ENCODE measurements around the gene C5orf15. TPM values are rescaled to one million over a fixed set of nuclear protein-coding genes. Genes with fewer than 3 reads are reported as not detected.
A peak's percentile ranks its signal among the peaks of the same experiment; 100 is the strongest.

Gene C5orf15
- total RNA-seq, 3 donors from 2014 or later (not counting 1 experiment from before 2014, with no cell fraction given) = 15.2 to 19.9 (median 18.0) TPM

- Histone ChIP-seq H3K4me3 (ENCODE audit: low read length) (no peak overlapping the region), H3K9me3 (ENCODE audit: control insufficient read depth, insufficient read depth, low read length) (no peaks in the 10 kb centered on the region), H3K36me3 (ENCODE audit: control insufficient read depth, insufficient read depth, low read length) (no peaks in the 10 kb centered on the region), H3K27me3 (ENCODE audit: control insufficient read depth, insufficient read depth, low read length) (no peaks in the 10 kb centered on the region), H3K4me1 (ENCODE audit: control insufficient read depth, insufficient read depth, low read length) (peaks cover 23% of the 10 kb centered on the region), H3K27ac (ENCODE audit: low read length) (no peak overlapping the region)
- no peak overlapping the region for H3K27ac Mint-ChIP-seq
- H3K9me3 Mint-ChIP-seq = no peaks in the 10 kb centered on the region
- H3K4me3 Mint-ChIP-seq = no peak overlapping the region
- no peaks in the 10 kb centered on the region for H3K36me3 Mint-ChIP-seq
- intact Hi-C loops (cut with micrococcal nuclease) = no loop called here
- ATAC-seq = no peak
- TF ChIP-seq CTCF (IDR thresholded peaks at IDR 0.05) = no peak
- peaks cover 11 to 14% of the 10 kb centered on the region in 2 donors for H3K4me1 Mint-ChIP-seq
- WGBS (ENCODE audit: insufficient coverage) = 91% methylated on average over 12 of the region's 12 CpGs
- no peak for DNase-seq
- peaks cover 7 to 12% of the 10 kb centered on the region in 2 donors for H3K27me3 Mint-ChIP-seq (ENCODE audit: low read depth in 2 of 2)
Observed at GRCh38 chr5:133925866-133926488, 42.4 kb downstream of the C5orf15 start.

- Mint-ChIP-seq H3K27ac (peak overlapping the region in 1 of 2 donors; percentile 21), H3K4me1 (peaks cover 4 to 7% of the 10 kb centered on the region in 2 donors), H3K9me3 (no peaks in the 10 kb centered on the region), H3K4me3 (no peak overlapping the region), H3K36me3 (no peaks in the 10 kb centered on the region), H3K27me3 (ENCODE audit: low read depth in 2 of 2) (peaks cover 7 to 12% of the 10 kb centered on the region in 2 donors)
- DNase-seq = no peak
- WGBS (ENCODE audit: insufficient coverage) = 72% methylated on average over 3 of the region's 3 CpGs
- no peak overlapping the region for H3K4me3 ChIP-seq (ENCODE audit: low read length)
- H3K27ac ChIP-seq (ENCODE audit: low read length) = no peak overlapping the region
- no peak for TF ChIP-seq CTCF (IDR thresholded peaks at IDR 0.05)
- H3K36me3 ChIP-seq (ENCODE audit: control insufficient read depth, insufficient read depth, low read length) = no peaks in the 10 kb centered on the region
- intact Hi-C loops (cut with micrococcal nuclease) = no loop called here
- H3K9me3 ChIP-seq (ENCODE audit: control insufficient read depth, insufficient read depth, low read length) = no peaks in the 10 kb centered on the region
- no peak for ATAC-seq
- H3K27me3 ChIP-seq (ENCODE audit: control insufficient read depth, insufficient read depth, low read length) = no peaks in the 10 kb centered on the region
- H3K4me1 ChIP-seq (ENCODE audit: control insufficient read depth, insufficient read depth, low read length) = peaks cover 17% of the 10 kb centered on the region
Observed at GRCh38 chr5:133925269-133925668, 43.2 kb downstream of the C5orf15 start.

- no peak overlapping the region for H3K27ac Mint-ChIP-seq
Observed at GRCh38 chr5:133924221-133924920, 44.1 kb downstream of the C5orf15 start.

More at GRCh38 chr5:133924221-133924920, 44.1 kb downstream of the C5orf15 start:
- H3K36me3 Mint-ChIP-seq = no peaks in the 10 kb centered on the region
- Histone ChIP-seq H3K4me1 (ENCODE audit: control insufficient read depth, insufficient read depth, low read length) (peaks cover 9% of the 10 kb centered on the region), H3K27ac (ENCODE audit: low read length) (no peak overlapping the region), H3K27me3 (ENCODE audit: control insufficient read depth, insufficient read depth, low read length) (no peaks in the 10 kb centered on the region), H3K36me3 (ENCODE audit: control insufficient read depth, insufficient read depth, low read length) (no peaks in the 10 kb centered on the region), H3K9me3 (ENCODE audit: control insufficient read depth, insufficient read depth, low read length) (no peaks in the 10 kb centered on the region), H3K4me3 (ENCODE audit: low read length) (no peak overlapping the region)
- H3K4me3 Mint-ChIP-seq = no peak overlapping the region
- no peaks in the 10 kb centered on the region for H3K4me1 Mint-ChIP-seq
- 80% methylated on average over 5 of the region's 5 CpGs for WGBS (ENCODE audit: insufficient coverage)
- DNase-seq = no peak
- TF ChIP-seq CTCF (IDR thresholded peaks at IDR 0.05) = no peak
- peaks cover 7 to 12% of the 10 kb centered on the region in 2 donors for H3K27me3 Mint-ChIP-seq (ENCODE audit: low read depth in 2 of 2)
- intact Hi-C loops (cut with micrococcal nuclease) = no loop called here
- no peaks in the 10 kb centered on the region for H3K9me3 Mint-ChIP-seq
- ATAC-seq = no peak

All from natural killer cell (primary cell).